ENCODE measurements around the gene CTSL. TPM values are rescaled to one million over a fixed set of nuclear protein-coding genes. Genes with fewer than 3 reads are reported as not detected.

Gene CTSL
- total RNA-seq, 1 donor from 2014 or later = 2.5 TPM

DNA sequence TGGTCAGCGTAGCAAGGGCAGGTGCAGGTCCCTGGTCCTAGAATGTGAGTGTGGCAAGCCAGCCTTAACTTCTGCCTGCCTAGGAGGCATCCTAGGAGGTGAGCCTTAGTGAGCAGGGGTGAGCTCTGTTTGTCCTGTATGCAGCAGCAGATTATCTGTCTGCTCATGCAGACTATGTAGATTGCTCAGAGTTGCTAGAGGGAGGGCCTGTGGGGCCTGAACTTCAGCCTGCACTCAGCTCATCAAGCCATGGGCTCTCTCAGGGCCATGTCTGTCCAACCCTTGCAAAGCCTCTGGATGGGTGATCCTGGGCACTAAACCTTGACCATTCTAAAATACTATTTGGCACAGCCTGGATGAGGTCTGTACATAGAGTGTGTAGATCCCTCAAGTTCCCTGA is 8.5 kb upstream of the CTSL start:
- no peak for DNase-seq (ENCODE audit: low spot score)
- Mint-ChIP-seq H3K27me3 (ENCODE audit: insufficient read depth) (peaks cover 24% of the 10 kb centered on the region), H3K4me1 (ENCODE audit: low read depth) (peaks cover 15% of the 10 kb centered on the region), H3K4me3 (no peak overlapping the region), H3K9me3 (no peaks in the 10 kb centered on the region), H3K36me3 (ENCODE audit: low read depth) (peaks cover 2% of the 10 kb centered on the region), H3K27ac (no peak overlapping the region)
- intact Hi-C loops (cut with micrococcal nuclease) = no loop called here

GRCh38 chr9:87718231-87718630 is 7.7 kb upstream of the CTSL start:
- Mint-ChIP-seq H3K4me1 (ENCODE audit: low read depth) (peaks cover 8% of the 10 kb centered on the region), H3K9me3 (no peaks in the 10 kb centered on the region), H3K27me3 (ENCODE audit: insufficient read depth) (peaks cover 27% of the 10 kb centered on the region), H3K36me3 (ENCODE audit: low read depth) (no peaks in the 10 kb centered on the region), H3K4me3 (no peak overlapping the region), H3K27ac (no peak overlapping the region)
- intact Hi-C loops (cut with micrococcal nuclease) = no loop called here
- no peak for DNase-seq (ENCODE audit: low spot score)

- H3K36me3 Mint-ChIP-seq (ENCODE audit: low read depth) = no peaks in the 10 kb centered on the region
- H3K27ac Mint-ChIP-seq = no peak overlapping the region
- H3K27me3 Mint-ChIP-seq (ENCODE audit: insufficient read depth) = peaks cover 28% of the 10 kb centered on the region
- no peak for DNase-seq (ENCODE audit: low spot score)
- peaks cover under 1% of the 10 kb centered on the region for H3K4me1 Mint-ChIP-seq (ENCODE audit: low read depth)
- intact Hi-C loops (cut with micrococcal nuclease) = no loop called here
- no peak overlapping the region for H3K4me3 Mint-ChIP-seq
- H3K9me3 Mint-ChIP-seq = no peaks in the 10 kb centered on the region
Observed at GRCh38 chr9:87718852-87719612, 6.9 kb upstream of the CTSL start.

GRCh38 chr9:87720173-87720572 is 5.7 kb upstream of the CTSL start:
- no peak for DNase-seq (ENCODE audit: low spot score)
- intact Hi-C loops (cut with micrococcal nuclease) = no loop called here
- Mint-ChIP-seq H3K4me1 (ENCODE audit: low read depth) (no peaks in the 10 kb centered on the region), H3K36me3 (ENCODE audit: low read depth) (no peaks in the 10 kb centered on the region), H3K9me3 (no peaks in the 10 kb centered on the region), H3K27ac (no peak overlapping the region), H3K27me3 (ENCODE audit: insufficient read depth) (peaks cover 37% of the 10 kb centered on the region), H3K4me3 (no peak overlapping the region)

DNA sequence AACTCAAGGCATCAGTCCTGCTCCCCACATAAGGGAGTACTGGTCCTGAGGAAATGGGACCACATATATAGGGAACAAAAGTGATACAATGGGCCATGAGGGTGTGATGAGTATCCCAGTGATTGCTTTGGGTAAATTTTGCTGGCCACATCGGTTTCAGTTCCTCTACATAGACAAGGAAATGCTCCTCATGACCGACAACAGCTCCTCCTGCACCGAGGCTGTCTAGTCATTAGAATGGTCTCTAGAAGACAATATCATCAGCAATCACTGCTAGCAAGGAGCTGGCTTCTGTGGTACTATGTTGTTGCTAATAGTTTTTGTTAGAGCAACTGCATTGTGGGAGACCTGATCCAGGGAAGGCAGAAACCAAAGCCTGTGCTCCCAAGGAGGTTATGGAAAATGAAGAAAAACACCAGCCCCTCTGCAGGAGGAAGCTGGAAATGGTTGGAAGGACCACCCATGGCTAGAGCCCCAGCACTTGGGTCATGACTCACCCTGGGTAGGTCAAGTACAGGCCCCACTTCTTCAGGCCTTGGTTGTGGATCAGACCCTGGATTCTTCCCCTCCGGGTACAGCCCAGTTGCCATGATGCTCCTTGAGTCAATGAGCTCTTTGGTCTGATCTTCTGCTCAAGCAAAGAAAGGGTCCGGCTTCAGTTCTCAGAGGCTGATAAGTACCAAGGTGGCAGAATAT is 3.4 kb upstream of the CTSL start:
- no peak for DNase-seq (ENCODE audit: low spot score)
- H3K27ac Mint-ChIP-seq = no peak overlapping the region
- H3K4me1 Mint-ChIP-seq (ENCODE audit: low read depth) = no peaks in the 10 kb centered on the region
- no peaks in the 10 kb centered on the region for H3K36me3 Mint-ChIP-seq (ENCODE audit: low read depth)
- H3K27me3 Mint-ChIP-seq (ENCODE audit: insufficient read depth) = peaks cover 46% of the 10 kb centered on the region
- no peak overlapping the region for H3K4me3 Mint-ChIP-seq
- no peaks in the 10 kb centered on the region for H3K9me3 Mint-ChIP-seq
- intact Hi-C loops (cut with micrococcal nuclease) = no loop called here

DNA sequence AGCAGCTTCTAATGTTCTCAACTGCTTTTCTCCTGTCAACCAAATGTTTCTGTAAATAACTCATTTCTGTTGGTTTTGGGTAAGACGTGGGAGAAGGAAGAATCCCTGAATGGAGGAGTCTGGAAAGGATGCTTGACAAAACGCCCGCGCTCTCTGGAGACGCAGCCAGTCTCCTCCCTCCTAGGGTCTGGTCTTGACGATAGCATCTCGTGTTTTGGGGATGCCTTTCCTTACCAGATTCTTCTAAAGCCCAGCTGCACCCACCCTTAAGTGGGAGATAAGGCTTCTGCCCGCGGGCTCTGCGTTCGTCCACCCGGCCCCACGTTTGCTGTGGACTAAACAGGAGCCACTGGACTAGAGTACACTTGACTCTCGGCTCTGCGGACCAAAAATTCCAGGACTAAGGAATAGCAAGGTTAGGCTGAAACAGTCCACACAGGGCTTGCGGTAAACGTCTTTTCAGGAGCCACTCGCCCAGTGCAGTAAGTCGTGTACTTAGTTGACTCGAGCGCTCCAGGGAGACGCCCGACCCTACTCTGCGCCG is 491 bp upstream of the CTSL start:
- H3K9me3 Mint-ChIP-seq = no peaks in the 10 kb centered on the region
- H3K4me3 Mint-ChIP-seq = peak overlapping the region; percentile 80
- intact Hi-C loops (cut with micrococcal nuclease) = loop anchor here (5.0 kb wide), 1 partner anchor 43 kb away; no protein-coding TSS in a partner anchor
- no peak overlapping the region for H3K27ac Mint-ChIP-seq
- DNase-seq (ENCODE audit: low spot score) = no peak
- H3K27me3 Mint-ChIP-seq (ENCODE audit: insufficient read depth) = peaks cover 45% of the 10 kb centered on the region
- H3K4me1 Mint-ChIP-seq (ENCODE audit: low read depth) = no peaks in the 10 kb centered on the region
- no peaks in the 10 kb centered on the region for H3K36me3 Mint-ChIP-seq (ENCODE audit: low read depth)

DNA sequence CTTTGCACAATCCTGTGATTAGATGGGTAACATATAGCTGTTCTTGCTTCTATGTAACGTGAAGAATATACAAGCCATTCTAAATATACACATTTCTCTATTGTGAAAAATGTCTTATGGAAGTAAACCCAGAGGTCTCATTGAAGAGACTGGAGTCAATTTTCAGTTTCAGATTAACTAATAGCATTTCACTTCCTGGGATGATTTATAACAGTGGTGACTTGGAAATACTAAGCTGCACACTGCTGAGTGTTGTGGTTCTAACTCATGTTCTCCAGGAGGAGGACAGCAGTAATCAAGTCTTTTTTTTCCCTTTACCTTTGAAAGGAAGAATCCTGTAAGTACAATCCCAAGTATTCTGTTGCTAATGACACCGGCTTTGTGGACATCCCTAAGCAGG is 3.3 kb downstream of the CTSL start:
- H3K9me3 Mint-ChIP-seq = peaks cover 3% of the 10 kb centered on the region
- peaks cover 8% of the 10 kb centered on the region for H3K4me1 Mint-ChIP-seq (ENCODE audit: low read depth)
- H3K36me3 Mint-ChIP-seq (ENCODE audit: low read depth) = no peaks in the 10 kb centered on the region
- H3K4me3 Mint-ChIP-seq = no peak overlapping the region
- no peak overlapping the region for H3K27ac Mint-ChIP-seq
- DNase-seq (ENCODE audit: low spot score) = no peak
- intact Hi-C loops (cut with micrococcal nuclease) = loop anchor here (5.0 kb wide), 1 partner anchor 47 kb away; no protein-coding TSS in a partner anchor
- peaks cover 29% of the 10 kb centered on the region for H3K27me3 Mint-ChIP-seq (ENCODE audit: insufficient read depth)

GRCh38 chr9:87731321-87731720 is 5.4 kb downstream of the CTSL start:
- DNase-seq (ENCODE audit: low spot score) = no peak
- Mint-ChIP-seq H3K9me3 (peaks cover 7% of the 10 kb centered on the region), H3K27me3 (ENCODE audit: insufficient read depth) (peaks cover 12% of the 10 kb centered on the region), H3K36me3 (ENCODE audit: low read depth) (peaks cover 2% of the 10 kb centered on the region), H3K4me3 (no peak overlapping the region), H3K27ac (no peak overlapping the region), H3K4me1 (ENCODE audit: low read depth) (peaks cover 10% of the 10 kb centered on the region)
- intact Hi-C loops (cut with micrococcal nuclease) = no loop called here

GRCh38 chr9:87732344-87732743 is 6.4 kb downstream of the CTSL start:
- Mint-ChIP-seq H3K9me3 (peaks cover 7% of the 10 kb centered on the region), H3K4me1 (ENCODE audit: low read depth) (peaks cover 10% of the 10 kb centered on the region), H3K36me3 (ENCODE audit: low read depth) (peaks cover 2% of the 10 kb centered on the region), H3K27me3 (ENCODE audit: insufficient read depth) (peaks cover 8% of the 10 kb centered on the region), H3K27ac (no peak overlapping the region), H3K4me3 (no peak overlapping the region)
- DNase-seq (ENCODE audit: low spot score) = no peak
- intact Hi-C loops (cut with micrococcal nuclease) = no loop called here

DNA sequence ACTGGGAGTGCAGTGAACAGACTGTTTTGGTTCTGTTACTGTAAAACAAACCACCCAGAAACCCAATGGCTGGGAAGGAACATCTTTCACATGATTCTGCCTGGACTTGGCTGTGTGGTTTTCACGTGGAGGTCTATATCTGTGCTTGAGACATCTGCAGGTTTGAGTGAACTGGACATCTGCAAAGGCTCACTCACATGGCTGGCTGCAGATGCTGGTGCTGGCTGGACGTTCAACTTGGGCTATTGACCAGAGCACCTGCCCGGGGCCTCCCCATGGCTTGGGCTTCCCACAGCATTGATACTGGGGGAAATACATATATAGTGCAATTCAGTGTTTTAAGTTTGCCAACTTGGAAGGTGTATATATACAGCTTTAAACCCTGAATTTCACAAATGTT is 6.8 kb downstream of the CTSL start:
- peaks cover 2% of the 10 kb centered on the region for H3K36me3 Mint-ChIP-seq (ENCODE audit: low read depth)
- H3K27ac Mint-ChIP-seq = no peak overlapping the region
- no peak for DNase-seq (ENCODE audit: low spot score)
- peaks cover 7% of the 10 kb centered on the region for H3K9me3 Mint-ChIP-seq
- H3K4me3 Mint-ChIP-seq = no peak overlapping the region
- intact Hi-C loops (cut with micrococcal nuclease) = no loop called here
- H3K4me1 Mint-ChIP-seq (ENCODE audit: low read depth) = peaks cover 10% of the 10 kb centered on the region
- H3K27me3 Mint-ChIP-seq (ENCODE audit: insufficient read depth) = peaks cover 7% of the 10 kb centered on the region

GRCh38 chr9:87733273-87734052 is 7.5 kb downstream of the CTSL start:
- DNase-seq (ENCODE audit: low spot score) = no peak
- peaks cover 10% of the 10 kb centered on the region for H3K4me1 Mint-ChIP-seq (ENCODE audit: low read depth)
- H3K9me3 Mint-ChIP-seq = peaks cover 7% of the 10 kb centered on the region
- no peak overlapping the region for H3K4me3 Mint-ChIP-seq
- peaks cover 2% of the 10 kb centered on the region for H3K36me3 Mint-ChIP-seq (ENCODE audit: low read depth)
- H3K27me3 Mint-ChIP-seq (ENCODE audit: insufficient read depth) = peaks cover 6% of the 10 kb centered on the region
- H3K27ac Mint-ChIP-seq = no peak overlapping the region
- intact Hi-C loops (cut with micrococcal nuclease) = no loop called here

GRCh38 chr9:87734106-87734505 is 8.2 kb downstream of the CTSL start:
- intact Hi-C loops (cut with micrococcal nuclease) = no loop called here
- Mint-ChIP-seq H3K27me3 (ENCODE audit: insufficient read depth) (peaks cover 6% of the 10 kb centered on the region), H3K27ac (no peak overlapping the region), H3K4me1 (ENCODE audit: low read depth) (peaks cover 10% of the 10 kb centered on the region), H3K4me3 (no peak overlapping the region), H3K9me3 (peaks cover 7% of the 10 kb centered on the region), H3K36me3 (ENCODE audit: low read depth) (peaks cover 2% of the 10 kb centered on the region)
- DNase-seq (ENCODE audit: low spot score) = no peak

DNA sequence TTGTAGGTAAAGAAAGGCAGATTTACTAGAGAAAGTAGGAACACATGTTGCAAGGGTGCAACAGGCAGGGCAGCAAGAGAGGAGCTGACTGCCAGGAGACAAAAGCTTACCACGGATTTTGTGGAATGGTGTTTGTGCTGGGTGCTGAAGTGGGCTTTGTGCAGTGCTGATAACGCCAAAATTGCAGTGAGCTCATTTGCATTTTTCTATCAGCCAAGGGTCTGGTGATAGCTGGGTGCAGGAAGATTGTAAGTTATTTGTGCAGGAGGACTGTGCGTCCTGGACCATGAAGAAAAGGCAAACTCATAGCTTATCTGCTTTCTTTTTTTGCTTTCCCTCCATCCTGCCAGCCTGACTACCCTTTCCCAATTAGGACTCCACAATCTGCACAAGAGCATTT is 13.6 kb downstream of the CTSL start:
- peaks cover 7% of the 10 kb centered on the region for H3K9me3 Mint-ChIP-seq
- intact Hi-C loops (cut with micrococcal nuclease) = no loop called here
- H3K27ac Mint-ChIP-seq = no peak overlapping the region
- no peaks in the 10 kb centered on the region for H3K4me1 Mint-ChIP-seq (ENCODE audit: low read depth)
- no peak for DNase-seq (ENCODE audit: low spot score)
- H3K27me3 Mint-ChIP-seq (ENCODE audit: insufficient read depth) = peaks cover 7% of the 10 kb centered on the region
- H3K36me3 Mint-ChIP-seq (ENCODE audit: low read depth) = peaks cover 2% of the 10 kb centered on the region
- no peak overlapping the region for H3K4me3 Mint-ChIP-seq
